ENCODE results near the gene AFDN. TPM values are rescaled to one million over a fixed set of nuclear protein-coding genes. Genes with fewer than 3 reads are reported as not detected.

AFDN gene
- total RNA-seq, 1 donor from 2014 or later = 102 TPM

GRCh38 chr6:167805349-167806060 is 21.2 kb upstream of the AFDN start:
- Histone ChIP-seq H3K4me1 (ENCODE audit: insufficient read depth, low read length) (no peaks in the 10 kb centered on the region), H2AFZ (ENCODE audit: low read depth, low read length) (no peak overlapping the region), H3K36me3 (ENCODE audit: insufficient read depth, low read length) (no peaks in the 10 kb centered on the region), H3K27me3 (ENCODE audit: insufficient read depth, low read length) (peaks cover 3% of the 10 kb centered on the region), H3K27ac (ENCODE audit: low read depth, low read length) (no peak overlapping the region), H3K4me3 (ENCODE audit: insufficient read depth, low read depth, low read length) (no peak overlapping the region), H3K9ac (ENCODE audit: low read length) (no peak overlapping the region), H4K20me1 (ENCODE audit: insufficient read depth, low read length) (no peaks in the 10 kb centered on the region), H3K79me2 (ENCODE audit: insufficient read depth, low read length) (no peaks in the 10 kb centered on the region), H3K9me3 (ENCODE audit: insufficient read depth, low read depth, low read length) (no peaks in the 10 kb centered on the region), H3K4me2 (ENCODE audit: low read length) (no peak overlapping the region)
- Mint-ChIP-seq H3K27ac (ENCODE audit: unreplicated experiment) (no peak overlapping the region), H3K27me3 (ENCODE audit: low read depth, unreplicated experiment) (peaks cover 36% of the 10 kb centered on the region), H3K4me1 (ENCODE audit: low read depth, unreplicated experiment) (no peaks in the 10 kb centered on the region), H3K9me3 (ENCODE audit: unreplicated experiment) (peaks cover 2% of the 10 kb centered on the region), H3K4me3 (ENCODE audit: unreplicated experiment) (no peak overlapping the region), H3K36me3 (ENCODE audit: low read depth, unreplicated experiment) (no peaks in the 10 kb centered on the region)
- FAIRE-seq (no peak), DNase-seq (ENCODE audit: low read depth) (no peak)
- TF ChIP-seq EZH2 (IDR thresholded peaks at IDR 0.05; ENCODE audit: insufficient read depth, low read length) = no peak
- TF ChIP-seq, protein P1, sequence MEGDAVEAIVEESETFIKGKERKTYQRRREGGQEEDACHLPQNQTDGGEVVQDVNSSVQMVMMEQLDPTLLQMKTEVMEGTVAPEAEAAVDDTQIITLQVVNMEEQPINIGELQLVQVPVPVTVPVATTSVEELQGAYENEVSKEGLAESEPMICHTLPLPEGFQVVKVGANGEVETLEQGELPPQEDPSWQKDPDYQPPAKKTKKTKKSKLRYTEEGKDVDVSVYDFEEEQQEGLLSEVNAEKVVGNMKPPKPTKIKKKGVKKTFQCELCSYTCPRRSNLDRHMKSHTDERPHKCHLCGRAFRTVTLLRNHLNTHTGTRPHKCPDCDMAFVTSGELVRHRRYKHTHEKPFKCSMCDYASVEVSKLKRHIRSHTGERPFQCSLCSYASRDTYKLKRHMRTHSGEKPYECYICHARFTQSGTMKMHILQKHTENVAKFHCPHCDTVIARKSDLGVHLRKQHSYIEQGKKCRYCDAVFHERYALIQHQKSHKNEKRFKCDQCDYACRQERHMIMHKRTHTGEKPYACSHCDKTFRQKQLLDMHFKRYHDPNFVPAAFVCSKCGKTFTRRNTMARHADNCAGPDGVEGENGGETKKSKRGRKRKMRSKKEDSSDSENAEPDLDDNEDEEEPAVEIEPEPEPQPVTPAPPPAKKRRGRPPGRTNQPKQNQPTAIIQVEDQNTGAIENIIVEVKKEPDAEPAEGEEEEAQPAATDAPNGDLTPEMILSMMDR (IDR thresholded peaks at IDR 0.05; ENCODE audit: insufficient read depth, low read depth, low read length) = no peak

DNA sequence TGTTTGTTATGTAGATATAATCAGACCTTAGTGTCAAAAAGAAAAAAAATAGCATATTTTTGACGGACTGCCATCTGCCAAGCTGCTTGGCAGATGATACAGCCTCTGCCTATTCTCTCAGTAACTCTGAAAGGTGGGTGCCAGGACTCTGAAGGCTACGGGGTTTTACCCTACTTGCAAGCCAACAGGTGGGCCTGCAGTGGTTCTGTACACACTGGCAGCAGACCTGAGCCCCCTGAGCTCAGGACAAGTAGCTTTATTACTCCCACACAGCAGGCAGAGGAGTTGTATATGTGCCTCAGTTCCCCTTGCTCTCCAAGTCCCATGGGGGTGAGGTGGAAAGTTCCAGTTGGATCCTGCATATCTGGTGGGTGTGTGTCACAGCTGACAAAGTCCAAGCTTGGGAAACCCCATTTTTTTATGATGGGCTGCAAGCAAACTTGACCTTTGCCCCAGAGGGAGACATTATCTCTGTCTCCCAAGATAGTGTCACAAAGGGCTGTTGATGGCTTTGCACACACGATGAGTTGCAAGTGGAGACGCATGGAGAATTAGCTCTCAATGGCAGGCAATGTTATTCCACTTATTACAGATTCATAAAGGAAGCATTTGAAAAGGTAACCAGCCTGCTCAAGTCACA is 20.5 kb upstream of the AFDN start:
- no peak overlapping the region for H3K4me2 ChIP-seq (ENCODE audit: low read length)
- H3K36me3 ChIP-seq (ENCODE audit: insufficient read depth, low read length) = no peaks in the 10 kb centered on the region
- no peak overlapping the region for H3K27ac ChIP-seq (ENCODE audit: low read depth, low read length)
- Mint-ChIP-seq H3K27me3 (ENCODE audit: low read depth, unreplicated experiment) (peaks cover 34% of the 10 kb centered on the region), H3K36me3 (ENCODE audit: low read depth, unreplicated experiment) (no peaks in the 10 kb centered on the region), H3K4me3 (ENCODE audit: unreplicated experiment) (no peak overlapping the region), H3K4me1 (ENCODE audit: low read depth, unreplicated experiment) (no peaks in the 10 kb centered on the region), H3K27ac (ENCODE audit: unreplicated experiment) (no peak overlapping the region), H3K9me3 (ENCODE audit: unreplicated experiment) (peaks cover 2% of the 10 kb centered on the region)
- peaks cover 3% of the 10 kb centered on the region for H3K27me3 ChIP-seq (ENCODE audit: insufficient read depth, low read length)
- no peaks in the 10 kb centered on the region for H3K9me3 ChIP-seq (ENCODE audit: insufficient read depth, low read depth, low read length)
- no peaks in the 10 kb centered on the region for H3K4me1 ChIP-seq (ENCODE audit: insufficient read depth, low read length)
- no peaks in the 10 kb centered on the region for H3K79me2 ChIP-seq (ENCODE audit: insufficient read depth, low read length)
- no peak for DNase-seq (ENCODE audit: low read depth)
- H3K4me3 ChIP-seq (ENCODE audit: insufficient read depth, low read depth, low read length) = no peak overlapping the region
- no peak for FAIRE-seq
- no peaks in the 10 kb centered on the region for H4K20me1 ChIP-seq (ENCODE audit: insufficient read depth, low read length)
- H3K9ac ChIP-seq (ENCODE audit: low read length) = no peak overlapping the region
- no peak for TF ChIP-seq EZH2 (IDR thresholded peaks at IDR 0.05; ENCODE audit: insufficient read depth, low read length)
- TF ChIP-seq, protein P1 (IDR thresholded peaks at IDR 0.05; ENCODE audit: insufficient read depth, low read depth, low read length) = no peak
- H2AFZ ChIP-seq (ENCODE audit: low read depth, low read length) = no peak overlapping the region

GRCh38 chr6:167807200-167807599 is 19.5 kb upstream of the AFDN start:
- Mint-ChIP-seq H3K27ac (ENCODE audit: unreplicated experiment) (no peak overlapping the region), H3K9me3 (ENCODE audit: unreplicated experiment) (peaks cover 2% of the 10 kb centered on the region), H3K4me3 (ENCODE audit: unreplicated experiment) (no peak overlapping the region), H3K4me1 (ENCODE audit: low read depth, unreplicated experiment) (peaks cover 4% of the 10 kb centered on the region), H3K27me3 (ENCODE audit: low read depth, unreplicated experiment) (peaks cover 23% of the 10 kb centered on the region), H3K36me3 (ENCODE audit: low read depth, unreplicated experiment) (no peaks in the 10 kb centered on the region)
- no peak overlapping the region for H2AFZ ChIP-seq (ENCODE audit: low read depth, low read length)
- no peaks in the 10 kb centered on the region for H3K4me1 ChIP-seq (ENCODE audit: insufficient read depth, low read length)
- H3K27me3 ChIP-seq (ENCODE audit: insufficient read depth, low read length) = no peaks in the 10 kb centered on the region
- H3K36me3 ChIP-seq (ENCODE audit: insufficient read depth, low read length) = no peaks in the 10 kb centered on the region
- DNase-seq (ENCODE audit: low read depth) (no peak), FAIRE-seq (no peak)
- H3K27ac ChIP-seq (ENCODE audit: low read depth, low read length) = no peak overlapping the region
- no peaks in the 10 kb centered on the region for H3K79me2 ChIP-seq (ENCODE audit: insufficient read depth, low read length)
- H4K20me1 ChIP-seq (ENCODE audit: insufficient read depth, low read length) = no peaks in the 10 kb centered on the region
- TF ChIP-seq EZH2 (IDR thresholded peaks at IDR 0.05; ENCODE audit: insufficient read depth, low read length) = no peak
- TF ChIP-seq, protein P1 (IDR thresholded peaks at IDR 0.05; ENCODE audit: insufficient read depth, low read depth, low read length) = no peak
- no peaks in the 10 kb centered on the region for H3K9me3 ChIP-seq (ENCODE audit: insufficient read depth, low read depth, low read length)
- no peak overlapping the region for H3K4me2 ChIP-seq (ENCODE audit: low read length)
- H3K4me3 ChIP-seq (ENCODE audit: insufficient read depth, low read depth, low read length) = no peak overlapping the region
- no peak overlapping the region for H3K9ac ChIP-seq (ENCODE audit: low read length)

All from astrocyte (in vitro differentiated cells and primary cell).